B cell (primary cell): ENCODE data around the gene CRB3. TPM values are rescaled to one million over a fixed set of nuclear protein-coding genes. Genes with fewer than 3 reads are reported as not detected.

Source experiments
- ATAC-seq: fragments of 200-7000 bp; cut with Tn5 transposase; one replicate; pipeline ENCODE4 v1.10.0; 2021; ENCODE audit warnings: low read depth, mild to moderate bottlenecking, moderate number of reproducible peaks, moderate library complexity
- CTCF ChIA-PET: fragments of 350-600 bp; sonication (Branson Sonifier 250); formaldehyde crosslinking; loops from one replicate; lab custom pipeline; 2021; ENCODE audit warnings: antibody characterized with exemption, inconsistent platforms; lab: Charles Lee
- POLR2A ChIA-PET: fragments of 350-600 bp; sonication (Branson Sonifier 250); formaldehyde crosslinking; loops from one replicate; lab custom pipeline; 2021; ENCODE audit warnings: antibody characterized with exemption; lab: Charles Lee
- DNase-seq: peaks from one replicate; pipeline ENCODE4 v3.0.0; 2013
- H2AFZ ChIP-seq: 2 replicates; pipeline ENCODE4 v1.6.1; 2012; ENCODE audit warnings: mild to moderate bottlenecking, low read depth, low read length; ENCODE audit not compliant: insufficient read depth, poor library complexity, severe bottlenecking
- H3K27ac ChIP-seq, 2 donors: 1 replicate in 1 of 2; 2 replicates in 1 of 2; pipeline ENCODE4 v1.5.1; 2012 to 2013; ENCODE audit warnings: low read length in 2 of 2, mild to moderate bottlenecking in 2 of 2, moderate library complexity in 1 of 2
- H3K27me3 ChIP-seq, 4 experiments: fragments of 200-600 bp in 1 of 4; sonication (generic) in 1 of 4; replicated peaks in 1 of 4; 1 replicate in 2 of 4; 2 replicates in 2 of 4; pipeline versions ENCODE4 v1.6.1 to v1.7.0; 2013 to 2016; ENCODE audit warnings: low read length in 3 of 4, mild to moderate bottlenecking in 2 of 4, mixed read lengths in 1 of 4, moderate library complexity in 1 of 4; ENCODE audit not compliant: insufficient read depth in 4 of 4, control insufficient read depth in 3 of 4; ENCODE audit errors: control extremely low read depth in 1 of 4
- H3K36me3 ChIP-seq, 2 experiments: replicated peaks in 1 of 2; 1 replicate in 1 of 2; 2 replicates in 1 of 2; pipeline versions ENCODE4 v1.6.1 to v1.7.1; 2013; ENCODE audit warnings: low read length in 1 of 2; ENCODE audit not compliant: insufficient read depth in 2 of 2, control insufficient read depth in 1 of 2; ENCODE audit errors: control extremely low read depth in 1 of 2, extremely low read depth in 1 of 2
- H3K4me1 ChIP-seq, 2 donors: fragments of 200-600 bp in 1 of 2; sonication (generic) in 1 of 2; 1 replicate in 1 of 2; 2 replicates in 1 of 2; pipeline versions ENCODE4 v1.5.1 to v1.6.1; 2013 to 2017; ENCODE audit warnings: low read length in 2 of 2; ENCODE audit not compliant: control insufficient read depth in 2 of 2, insufficient read depth in 2 of 2
- H3K4me2 ChIP-seq: replicated peaks from 2 replicates; pipeline ENCODE3; 2012; ENCODE audit warnings: mild to moderate bottlenecking, low read depth, low read length; ENCODE audit not compliant: poor library complexity, severe bottlenecking
- H3K4me3 ChIP-seq, 5 experiments: fragments of 200-600 bp in 1 of 5; sonication (generic) in 1 of 5; 1 replicate in 3 of 5; 2 replicates in 2 of 5; pipeline versions ENCODE4 v1.5.1 to v1.7.0; 2011 to 2016; ENCODE audit warnings: low read length in 4 of 5, mild to moderate bottlenecking in 4 of 5, low read depth in 2 of 5, control low read depth in 1 of 5, moderate library complexity in 1 of 5; ENCODE audit not compliant: insufficient read depth in 1 of 5; ENCODE audit errors: control extremely low read depth in 1 of 5, extremely low read depth in 1 of 5
- H3K79me2 ChIP-seq: fragments of 200-600 bp; sonication (generic); one replicate; pipeline ENCODE4 v1.6.0; 2016; ENCODE audit warnings: low read length; ENCODE audit not compliant: control insufficient read depth, insufficient read depth
- H3K9ac ChIP-seq: fragments of 200-600 bp; sonication (generic); 2 replicates; pipeline ENCODE4 v1.6.1; 2017; ENCODE audit warnings: mild to moderate bottlenecking, low read length, moderate library complexity
- H3K9me3 ChIP-seq, 3 donors: one replicate each; pipeline versions ENCODE4 v1.6.1 to v1.7.1; 2013; ENCODE audit warnings: low read length in 2 of 3; ENCODE audit not compliant: control insufficient read depth in 2 of 3, insufficient read depth in 1 of 3; ENCODE audit errors: control extremely low read depth in 1 of 3
- H4K20me1 ChIP-seq: 2 replicates; pipeline ENCODE4 v1.6.0; 2012; ENCODE audit warnings: mild to moderate bottlenecking, low read length; ENCODE audit not compliant: insufficient read depth, control insufficient read depth, poor library complexity, severe bottlenecking
- H3K27ac Mint-ChIP-seq: one replicate; pipeline ENCODE4 v1.8.0; 2021; ENCODE audit warnings: mixed read lengths
- H3K27me3 Mint-ChIP-seq: one replicate; pipeline ENCODE4 v1.8.0; 2021; ENCODE audit warnings: mixed read lengths
- H3K4me1 Mint-ChIP-seq: one replicate; pipeline ENCODE4 v1.8.0; 2021; ENCODE audit warnings: mixed read lengths
- H3K4me3 Mint-ChIP-seq: one replicate; pipeline ENCODE4 v1.8.0; 2021; ENCODE audit warnings: mixed read lengths
- H3K9me3 Mint-ChIP-seq: one replicate; pipeline ENCODE4 v1.8.0; 2022; ENCODE audit warnings: mixed read lengths; ENCODE audit not compliant: insufficient read depth
- CTCF ChIP-seq: fragments of 200-600 bp; IDR thresholded peaks from one replicate; pipeline ENCODE4 v1.8.0; 2022; ENCODE audit warnings: antibody characterized with exemption, mild to moderate bottlenecking
- EZH2 ChIP-seq: IDR thresholded peaks from 2 replicates; pipeline ENCODE4 v1.6.1; 2012; ENCODE audit warnings: borderline replicate concordance, low read depth, mild to moderate bottlenecking, moderate library complexity, low read length; ENCODE audit not compliant: insufficient read depth, poor library complexity, severe bottlenecking
- WGBS: methylation state at CpG from one replicate; pipeline ENCODE4 v1.1.5; 2013; ENCODE audit warnings: missing lambda C conversion rate; ENCODE audit not compliant: insufficient coverage; 5-methylcytosine and 5-hydroxymethylcytosine counted together
- intact Hi-C: fragments of 100-400 bp; cut with micrococcal nuclease; formaldehyde crosslinking; loops from one replicate; pipeline ENCODE4 v1.10.0; 2022
- polyA plus RNA-seq: library from polyadenylated mRNA; depleted of rRNA; stranded (reverse); fragments of >200 nt; gene quantifications from 2 replicates; pipeline ENCODE4 v1.2.3, GENCODE V29; 2012
- total RNA-seq, 2 donors: library from RNA; stranded (reverse); fragments of 120-200 nt in 1 of 2; gene quantifications; 1 replicate in 1 of 2; 2 replicates in 1 of 2; pipeline versions ENCODE4 v1.2.3 to v1.2.4, GENCODE V29; 2013 to 2022

The CRB3 gene
- total and polyA plus RNA-seq, 2 donors (not counting 1 experiment from before 2014, with no cell fraction given): 2.1 to 3.6 TPM

GRCh38 chr19:6457958-6458694, 5.9 kb upstream of the CRB3 start:
- H3K36me3 ChIP-seq: peaks cover 0 to 8% of the 10 kb centered on the region in 2 experiments
- no peaks in the 10 kb centered on the region for H3K9me3 Mint-ChIP-seq
- no peak overlapping the region for H3K9ac ChIP-seq
- DNase-seq: peak; percentile 36
- 54% methylated on average over 11 of the region's 17 CpGs for WGBS
- H3K4me1 Mint-ChIP-seq: peaks cover 21% of the 10 kb centered on the region
- ChIA-PET POLR2A (interaction anchor here (1.3 to 1.4 kb wide), 2 partner anchors 23 to 33 kb away, joined by 3 read pairs; partner anchors contain the start of genes DENND1C and KHSRP), CTCF (interaction anchor here (1.0 kb wide), 1 partner anchor 171 kb away, joined by 4 read pairs; no protein-coding TSS in a partner anchor)
- peak overlapping the region; percentile 85 for H3K4me2 ChIP-seq
- H3K4me3 ChIP-seq: peak overlapping the region in 1 of 5 experiments; percentile 93
- no peaks in the 10 kb centered on the region for H3K27me3 Mint-ChIP-seq
- H3K27ac Mint-ChIP-seq: peak overlapping the region; percentile 88
- H3K4me1 ChIP-seq: peaks cover 0 to 24% of the 10 kb centered on the region in 2 donors
- no peak overlapping the region for H3K27ac ChIP-seq
- H2AFZ ChIP-seq: peak overlapping the region; percentile 96
- no peaks in the 10 kb centered on the region for H4K20me1 ChIP-seq
- H3K79me2 ChIP-seq: no peaks in the 10 kb centered on the region
- TF ChIP-seq CTCF (no peak), EZH2 (no peak)
- ATAC-seq: no peak
- intact Hi-C loops: no loop called here
- peaks cover 0 to 26% (median 9%) of the 10 kb centered on the region in 3 donors for H3K9me3 ChIP-seq
- peak overlapping the region; percentile 95 for H3K4me3 Mint-ChIP-seq
- no peaks in the 10 kb centered on the region for H3K27me3 ChIP-seq
